Measurements from ENCODE around the gene UPK3BL1.
"Not testable (repeated sequence)": the region's sequence is repeated elsewhere in the genome, so short reads cannot be mapped to it uniquely, and the experiment has no call there.

Gene UPK3BL1

GRCh38 chr7:102642691-102643090 lies at the start of gene UPK3BL1:
UPK3BL1 (minus strand) TSS chr7:102642791; CDS start chr7:102642741, 50 bp downstream.
- not testable (repeated sequence) for DNase-seq

- not testable (repeated sequence) for DNase-seq
These were observed 48.0 kb upstream of the UPK3BL1 start for GRCh38 chr7:102690602-102691001.

GRCh38 chr7:102689436-102690282 lies 47.1 kb upstream of the UPK3BL1 start:
- not testable (repeated sequence) for DNase-seq

GRCh38 chr7:102688299-102689036 lies 45.9 kb upstream of the UPK3BL1 start:
- not testable (repeated sequence) for DNase-seq

- DNase-seq = not testable (repeated sequence)
These were observed 40.0 kb upstream of the UPK3BL1 start for GRCh38 chr7:102682560-102682959.

- not testable (repeated sequence) for DNase-seq
These were observed 38.2 kb upstream of the UPK3BL1 start for GRCh38 chr7:102680780-102681179.

GRCh38 chr7:102675545-102675944 lies 33.0 kb upstream of the UPK3BL1 start:
- not testable (repeated sequence) for DNase-seq

GRCh38 chr7:102673447-102674067 lies 31.0 kb upstream of the UPK3BL1 start:
- not testable (repeated sequence) for DNase-seq

GRCh38 chr7:102671956-102672307 lies 29.3 kb upstream of the UPK3BL1 start:
- DNase-seq = not testable (repeated sequence)

- not testable (repeated sequence) for DNase-seq
These were observed 28.8 kb upstream of the UPK3BL1 start, which contains the start of gene POLR2J2 for GRCh38 chr7:102671166-102671955. POLR2J2 (minus strand) TSS chr7:102671663; CDS start chr7:102671601, 62 bp downstream.

- DNase-seq = not testable (repeated sequence)
These were observed 24.9 kb upstream of the UPK3BL1 start for GRCh38 chr7:102667523-102667922.

- DNase-seq = not testable (repeated sequence)
These were observed 24.3 kb upstream of the UPK3BL1 start for GRCh38 chr7:102666850-102667249.

GRCh38 chr7:102664765-102665164 lies 22.2 kb upstream of the UPK3BL1 start:
- DNase-seq = not testable (repeated sequence)

GRCh38 chr7:102649924-102650323 lies 7.3 kb upstream of the UPK3BL1 start, which contains the start of gene SPDYE2B:
SPDYE2B (plus strand) TSS chr7:102650319; CDS start chr7:102652349, 2,030 bp downstream.
- not testable (repeated sequence) for DNase-seq

GRCh38 chr7:102647813-102648212 lies 5.2 kb upstream of the UPK3BL1 start:
- not testable (repeated sequence) for DNase-seq

- not testable (repeated sequence) for DNase-seq
These were observed 813 bp upstream of the UPK3BL1 start for GRCh38 chr7:102643404-102643803.

- DNase-seq = not testable (repeated sequence)
These were observed 3.7 kb downstream of the UPK3BL1 start for GRCh38 chr7:102638848-102639247.

- not testable (repeated sequence) for DNase-seq
These were observed 5.6 kb downstream of the UPK3BL1 start for GRCh38 chr7:102636956-102637355.

- not testable (repeated sequence) for DNase-seq
These were observed 7.2 kb downstream of the UPK3BL1 start for GRCh38 chr7:102635354-102635753.

GRCh38 chr7:102634299-102634698 lies 8.3 kb downstream of the UPK3BL1 start:
- DNase-seq = not testable (repeated sequence)

GRCh38 chr7:102630622-102631021 lies 12.0 kb downstream of the UPK3BL1 start:
- DNase-seq = not testable (repeated sequence)
